Adrenal gland (tissue), 5 donors: ENCODE measurements around the gene SDK2.

ENCODE experiments used
- CTCF ChIP-seq, 6 experiments: fragments of 450-650 bp in 4 of 6; fragments of 200-600 bp in 2 of 6; sonication (generic) in 1 of 6; IDR thresholded peaks; 1 replicate in 5 of 6; 2 replicates in 1 of 6; pipeline versions ENCODE4 v1.5.1 to v1.8.0; 2016 to 2021; ENCODE audit warnings: antibody characterized with exemption in 6 of 6, mild to moderate bottlenecking in 2 of 6, moderate library complexity in 1 of 6
- POLR2A ChIP-seq, 2 donors: fragments of 450-650 bp; IDR thresholded peaks; one replicate each; pipeline ENCODE4 v1.6.1; 2017; ENCODE audit warnings: antibody characterized with exemption in 2 of 2, mild to moderate bottlenecking in 2 of 2, moderate library complexity in 1 of 2
- donor health status: DM: no; HTN: no; CAD: no.

DNA sequence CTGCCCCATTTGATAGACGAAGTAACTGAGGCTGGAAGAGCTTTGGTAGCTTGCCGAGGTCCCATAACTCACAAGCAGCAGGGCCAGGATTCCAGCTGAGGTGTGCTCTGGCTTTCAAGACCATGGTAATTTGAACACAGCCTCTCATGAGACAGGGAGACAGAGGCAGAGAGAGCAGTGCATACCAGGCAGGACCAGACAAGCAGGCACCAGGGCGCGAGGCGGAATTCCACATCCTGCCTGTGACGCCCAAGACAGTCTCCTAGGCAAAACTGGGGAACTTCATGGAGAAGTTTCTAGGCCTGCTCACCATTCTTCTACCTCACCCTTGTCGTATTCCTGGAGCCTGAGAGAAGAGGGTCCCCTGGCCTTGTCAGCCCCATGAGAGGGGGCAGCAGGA is 19.2 kb downstream of the SDK2 start:
- TF ChIP-seq CTCF (IDR thresholded peaks at IDR 0.05) (no peak), POLR2A (IDR thresholded peaks at IDR 0.05) (no peak)
